A549 (cell line): ENCODE results near the gene LRRC51.

Source experiments
- BHLHE40 ChIP-seq: IDR thresholded peaks from 2 replicates; pipeline ENCODE4 v1.6.1; 2012; ENCODE audit warnings: low read depth, low read length, inconsistent platforms
- CBX8 ChIP-seq: fragments of 200-600 bp; sonication (generic); IDR thresholded peaks from 2 replicates; pipeline ENCODE4 v1.6.1; 2016
- CTCF ChIP-seq: fragments of >200 bp; sonication (Bioruptor Twin); formaldehyde crosslinking; IDR thresholded peaks from 3 replicates; pipeline ENCODE4 v1.5.1; 2016
- EHMT2 ChIP-seq: fragments of 200-600 bp; sonication (generic); IDR thresholded peaks from 2 replicates; pipeline ENCODE4 v1.6.1; 2016; ENCODE audit warnings: antibody characterized with exemption, low read depth, mild to moderate bottlenecking, moderate library complexity
- ELK1 ChIP-seq: fragments of 150-350 bp; IDR thresholded peaks from 2 replicates; pipeline ENCODE4 v1.6.1; 2014; ENCODE audit warnings: low read depth, mild to moderate bottlenecking, low read length
- JUN ChIP-seq, 2 experiments: fragments of >200 bp; sonication (Bioruptor Twin); formaldehyde crosslinking; IDR thresholded peaks; 2 replicates in 1 of 2; 3 replicates in 1 of 2; pipeline ENCODE4 v1.6.1; 2016 to 2017
- MAZ ChIP-seq: fragments of 150-350 bp; IDR thresholded peaks from 2 replicates; pipeline ENCODE4 v1.6.1; 2014; ENCODE audit warnings: antibody characterized with exemption, low read depth, low read length, borderline replicate concordance
- RCOR1 ChIP-seq: fragments of 150-350 bp; IDR thresholded peaks from 2 replicates; pipeline ENCODE4 v1.6.1; 2014; ENCODE audit warnings: antibody characterized with exemption, low read length, low read depth
- SMC3 ChIP-seq: fragments of >200 bp; sonication (Bioruptor Twin); formaldehyde crosslinking; IDR thresholded peaks from 3 replicates; pipeline ENCODE4 v1.6.1; 2018; ENCODE audit warnings: inconsistent platforms
- USF2 ChIP-seq: fragments of 450-650 bp; IDR thresholded peaks from 2 replicates; pipeline ENCODE4 v1.6.1; 2014; ENCODE audit warnings: antibody characterized with exemption

GRCh38 chr11:72069787-72070251 is 10.8 kb upstream of the LRRC51 start:
- TF ChIP-seq CBX8 (no peak), CTCF (no peak), SMC3 (no peak), JUN (IDR thresholded peaks at IDR 0.05) (no peak), USF2 (no peak), MAZ (no peak), ELK1 (no peak), EHMT2 (no peak), BHLHE40 (no peak), RCOR1 (no peak)
